ENCODE data around the gene SPAAR. TPM values are rescaled to one million over a fixed set of nuclear protein-coding genes. Genes with fewer than 3 reads are reported as not detected.

SPAAR gene
- total RNA-seq, 4 donors from 2014 or later = 7.8 to 42.4 (median 12.8) TPM

DNA sequence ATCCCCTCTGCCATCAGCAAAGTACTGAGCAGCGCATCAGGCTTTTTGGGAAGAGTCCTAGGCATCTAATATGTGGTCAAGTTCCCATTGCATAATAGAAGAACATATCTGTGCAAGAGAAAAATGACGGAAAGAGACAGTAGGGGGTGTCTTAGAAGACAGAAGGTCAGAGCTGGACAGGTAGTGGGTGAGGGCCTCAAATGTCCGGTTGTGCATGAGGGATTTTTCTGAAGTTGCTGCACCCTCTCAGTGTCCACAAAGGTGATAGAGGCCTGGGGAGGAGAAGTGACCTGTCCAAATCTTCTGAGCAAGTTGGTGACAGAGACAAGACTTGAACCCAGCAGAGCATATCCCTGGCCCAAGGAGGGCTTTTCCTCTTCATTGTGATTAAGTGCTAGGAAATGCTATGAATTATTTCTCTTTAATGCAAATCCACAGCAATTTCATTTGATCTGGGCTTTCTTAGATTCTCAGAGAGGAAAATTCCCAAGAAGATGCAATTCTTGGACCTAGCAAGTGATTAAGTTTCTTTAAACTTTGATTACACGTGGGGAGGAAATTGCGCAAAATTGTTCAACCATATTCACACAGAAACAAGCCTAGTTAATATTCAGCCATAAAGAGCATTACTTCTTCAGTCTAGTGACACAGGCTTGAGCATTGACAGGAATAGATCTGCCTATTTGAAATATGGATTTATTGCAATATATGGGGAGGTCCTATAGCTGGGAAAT lies 49.0 kb downstream of the SPAAR start, which contains the start of gene OR2S2:
Gene OR2S2, minus strand, starts transcription at position 51 of the 734 bp plus-strand sequence. CDS start 56 bp downstream, outside the sequence.
- TF ChIP-seq, protein P1, sequence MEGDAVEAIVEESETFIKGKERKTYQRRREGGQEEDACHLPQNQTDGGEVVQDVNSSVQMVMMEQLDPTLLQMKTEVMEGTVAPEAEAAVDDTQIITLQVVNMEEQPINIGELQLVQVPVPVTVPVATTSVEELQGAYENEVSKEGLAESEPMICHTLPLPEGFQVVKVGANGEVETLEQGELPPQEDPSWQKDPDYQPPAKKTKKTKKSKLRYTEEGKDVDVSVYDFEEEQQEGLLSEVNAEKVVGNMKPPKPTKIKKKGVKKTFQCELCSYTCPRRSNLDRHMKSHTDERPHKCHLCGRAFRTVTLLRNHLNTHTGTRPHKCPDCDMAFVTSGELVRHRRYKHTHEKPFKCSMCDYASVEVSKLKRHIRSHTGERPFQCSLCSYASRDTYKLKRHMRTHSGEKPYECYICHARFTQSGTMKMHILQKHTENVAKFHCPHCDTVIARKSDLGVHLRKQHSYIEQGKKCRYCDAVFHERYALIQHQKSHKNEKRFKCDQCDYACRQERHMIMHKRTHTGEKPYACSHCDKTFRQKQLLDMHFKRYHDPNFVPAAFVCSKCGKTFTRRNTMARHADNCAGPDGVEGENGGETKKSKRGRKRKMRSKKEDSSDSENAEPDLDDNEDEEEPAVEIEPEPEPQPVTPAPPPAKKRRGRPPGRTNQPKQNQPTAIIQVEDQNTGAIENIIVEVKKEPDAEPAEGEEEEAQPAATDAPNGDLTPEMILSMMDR (IDR thresholded peaks at IDR 0.05; ENCODE audit: low read depth) = no peak

DNA sequence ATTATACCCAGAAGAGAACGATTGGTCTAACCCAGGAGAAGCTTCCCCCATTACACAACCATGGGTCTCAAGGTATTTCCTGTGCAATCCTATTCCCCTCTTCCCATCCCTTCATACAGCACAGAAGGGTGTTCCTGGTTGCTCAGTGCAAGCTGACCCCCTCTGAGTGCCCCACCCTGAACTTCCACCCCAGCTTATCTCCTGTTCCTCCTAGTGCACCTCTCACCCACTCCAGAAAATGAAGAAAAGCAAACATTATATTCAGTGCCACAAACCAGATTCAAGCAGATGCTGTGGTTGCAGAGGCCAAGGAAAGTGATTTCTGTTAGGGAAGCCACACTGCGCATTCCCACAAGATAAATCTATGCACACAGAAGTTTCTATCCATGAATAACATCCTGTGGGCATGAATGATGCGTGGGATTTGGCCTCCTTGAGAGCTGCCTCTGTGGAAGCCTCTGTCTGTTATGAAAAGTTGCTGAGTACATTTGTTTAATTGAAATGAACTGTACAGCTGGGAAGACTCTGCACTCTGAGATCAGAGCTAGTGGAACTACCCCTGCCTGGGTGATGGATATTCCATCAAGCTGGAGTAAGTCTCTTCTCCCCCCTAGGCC lies 50.9 kb downstream of the SPAAR start:
- TF ChIP-seq, protein P1 (IDR thresholded peaks at IDR 0.05; ENCODE audit: low read depth) = no peak

Other genes starting within 250 kb of the SPAAR start
- 1 to 10 TPM in 1 of 4 donors, under 1 TPM in 1, not detected in 2; 0.88 to 2.2 TPM for gene ARHGEF39, start 244.3 kb upstream of the SPAAR start, total RNA-seq
- not detected for gene CA9, start 235.6 kb upstream of the SPAAR start, total RNA-seq
- gene TPM2, start 219.6 kb upstream of the SPAAR start, total RNA-seq = 100 to 1,000 TPM in 2 of 4 donors, 10 to 100 TPM in 2; 86.2 to 269 (median 115) TPM
- gene TLN1, start 177.3 kb upstream of the SPAAR start, total RNA-seq = 100 to 1,000 TPM; 247 to 590 (median 461) TPM
- gene CREB3, start 176.8 kb upstream of the SPAAR start, total RNA-seq = 10 to 100 TPM; 33.6 to 45.4 (median 38.6) TPM
- gene GBA2, start 160.3 kb upstream of the SPAAR start, total RNA-seq = 100 to 1,000 TPM in 1 of 4 donors, 10 to 100 TPM in 3; 33.7 to 107 (median 41.6) TPM
- gene RGP1, start 160.2 kb upstream of the SPAAR start, total RNA-seq = 10 to 100 TPM; 11.6 to 21.7 (median 13.8) TPM
- not detected for gene MSMP, start 155.2 kb upstream of the SPAAR start, total RNA-seq
- gene NPR2, start 117.9 kb upstream of the SPAAR start, total RNA-seq = 10 to 100 TPM; 15.8 to 36.1 (median 24.3) TPM
- gene SPAG8, start 97.2 kb upstream of the SPAAR start, total RNA-seq = 1 to 10 TPM in 2 of 4 donors, under 1 TPM in 2; 0.33 to 1.8 (median 1.0) TPM
- 10 to 100 TPM; 27.7 to 98.1 (median 40.4) TPM for gene HINT2, start 94.4 kb upstream of the SPAAR start, total RNA-seq
- not detected for gene FAM221B, start 80.8 kb upstream of the SPAAR start, total RNA-seq
- gene TMEM8B, start 80.3 kb upstream of the SPAAR start, total RNA-seq = 10 to 100 TPM in 1 of 4 donors, 1 to 10 TPM in 3; 4.1 to 10.4 (median 5.4) TPM
- gene OR13J1, start 39.1 kb upstream of the SPAAR start, total RNA-seq = not detected
- gene HRCT1, start 3.3 kb upstream of the SPAAR start, total RNA-seq = 10 to 100 TPM in 3 of 4 donors, 1 to 10 TPM in 1; 9.5 to 24.4 (median 16.6) TPM
- gene OR2S2, start 48.7 kb downstream of the SPAAR start, total RNA-seq = not detected
- gene RECK, start 127.4 kb downstream of the SPAAR start, total RNA-seq = 10 to 100 TPM; 17.0 to 28.0 (median 21.2) TPM
- 10 to 100 TPM; 15.5 to 86.4 (median 40.7) TPM for gene GLIPR2, start 227.2 kb downstream of the SPAAR start, total RNA-seq